OCI-LY1 (cell line): ENCODE results near the gene PDE3A.

ENCODE experiments used
- H2AFZ ChIP-seq: fragments of 200-600 bp; sonication (generic), shearing (Covaris generic); 2 replicates; pipeline ENCODE4 v1.6.0; 2014; ENCODE audit warnings: antibody characterized with exemption, mild to moderate bottlenecking, low read length
- H3F3A ChIP-seq: fragments of 200-600 bp; sonication (generic), shearing (Covaris generic); 2 replicates; pipeline ENCODE4 v1.6.0; 2014; ENCODE audit warnings: mild to moderate bottlenecking, antibody characterized with exemption, low read length, moderate library complexity; ENCODE audit not compliant: insufficient read depth
- H3K27ac ChIP-seq: fragments of 200-600 bp; sonication (generic); 2 replicates; pipeline ENCODE4 v1.5.1; 2014; ENCODE audit warnings: low read length, mixed run types, mild to moderate bottlenecking, low read depth; ENCODE audit not compliant: poor library complexity, severe bottlenecking
- H3K27me3 ChIP-seq: fragments of 200-600 bp; sonication (generic); 2 replicates; pipeline ENCODE4 v1.6.0; 2014; ENCODE audit warnings: antibody characterized with exemption, mild to moderate bottlenecking, low read length, moderate library complexity; ENCODE audit not compliant: insufficient read depth
- H3K36me3 ChIP-seq: fragments of 200-600 bp; sonication (generic); 2 replicates; pipeline ENCODE4 v1.6.1; 2014; ENCODE audit warnings: mild to moderate bottlenecking, antibody characterized with exemption, low read length, moderate library complexity, mixed read lengths; ENCODE audit not compliant: insufficient read depth
- H3K4me1 ChIP-seq: fragments of 200-600 bp; sonication (generic); 2 replicates; pipeline ENCODE4 v1.5.1; 2014; ENCODE audit warnings: mild to moderate bottlenecking, low read length, moderate library complexity; ENCODE audit not compliant: insufficient read depth, severe bottlenecking
- H3K4me2 ChIP-seq: fragments of 200-600 bp; sonication (generic), shearing (Covaris generic); 2 replicates; pipeline ENCODE4 v1.6.1; 2014; ENCODE audit warnings: low read length
- H3K4me3 ChIP-seq: fragments of 200-600 bp; sonication (generic); 2 replicates; pipeline ENCODE4 v1.5.1; 2014; ENCODE audit warnings: low read length, low read depth, mild to moderate bottlenecking, mixed read lengths; ENCODE audit not compliant: poor library complexity, severe bottlenecking
- H3K79me2 ChIP-seq: fragments of 200-600 bp; shearing (Covaris generic); 2 replicates; pipeline ENCODE4 v1.6.1; 2016; ENCODE audit warnings: mixed run types, low read length, mixed read lengths; ENCODE audit not compliant: insufficient read depth
- H3K9ac ChIP-seq: fragments of 200-600 bp; sonication (generic), shearing (Covaris generic); 2 replicates; pipeline ENCODE4 v1.6.1; 2014; ENCODE audit warnings: mild to moderate bottlenecking, low read length, mixed read lengths
- H3K9me2 ChIP-seq: fragments of 200-600 bp; sonication (generic), shearing (Covaris generic); 2 replicates; pipeline ENCODE4 v1.6.1; 2014; ENCODE audit warnings: low read depth, mild to moderate bottlenecking, low read length, mixed read lengths
- H3K9me3 ChIP-seq: fragments of 200-600 bp; shearing (Covaris generic); 2 replicates; pipeline ENCODE4 v1.6.1; 2014; ENCODE audit warnings: low read length, mixed read lengths
- H4K20me1 ChIP-seq: fragments of 200-600 bp; sonication (generic), shearing (Covaris generic); 2 replicates; pipeline ENCODE4 v1.6.0; 2016; ENCODE audit warnings: mild to moderate bottlenecking, low read length; ENCODE audit not compliant: insufficient read depth
- EZH2 ChIP-seq: fragments of 200-600 bp; sonication (generic), shearing (Covaris generic); IDR thresholded peaks from 2 replicates; pipeline ENCODE4 v1.8.0; 2017; ENCODE audit warnings: borderline replicate concordance, mixed run types, mild to moderate bottlenecking, antibody characterized with exemption, low read length, moderate library complexity, mixed read lengths
- TF ChIP-seq, protein P1 (sequence below): fragments of 200-600 bp; sonication (generic), shearing (Covaris generic); IDR thresholded peaks from 2 replicates; pipeline ENCODE4 v1.5.1; 2017; ENCODE audit warnings: mild to moderate bottlenecking, antibody characterized with exemption, low read length, moderate library complexity, mixed read lengths

Gene PDE3A

DNA sequence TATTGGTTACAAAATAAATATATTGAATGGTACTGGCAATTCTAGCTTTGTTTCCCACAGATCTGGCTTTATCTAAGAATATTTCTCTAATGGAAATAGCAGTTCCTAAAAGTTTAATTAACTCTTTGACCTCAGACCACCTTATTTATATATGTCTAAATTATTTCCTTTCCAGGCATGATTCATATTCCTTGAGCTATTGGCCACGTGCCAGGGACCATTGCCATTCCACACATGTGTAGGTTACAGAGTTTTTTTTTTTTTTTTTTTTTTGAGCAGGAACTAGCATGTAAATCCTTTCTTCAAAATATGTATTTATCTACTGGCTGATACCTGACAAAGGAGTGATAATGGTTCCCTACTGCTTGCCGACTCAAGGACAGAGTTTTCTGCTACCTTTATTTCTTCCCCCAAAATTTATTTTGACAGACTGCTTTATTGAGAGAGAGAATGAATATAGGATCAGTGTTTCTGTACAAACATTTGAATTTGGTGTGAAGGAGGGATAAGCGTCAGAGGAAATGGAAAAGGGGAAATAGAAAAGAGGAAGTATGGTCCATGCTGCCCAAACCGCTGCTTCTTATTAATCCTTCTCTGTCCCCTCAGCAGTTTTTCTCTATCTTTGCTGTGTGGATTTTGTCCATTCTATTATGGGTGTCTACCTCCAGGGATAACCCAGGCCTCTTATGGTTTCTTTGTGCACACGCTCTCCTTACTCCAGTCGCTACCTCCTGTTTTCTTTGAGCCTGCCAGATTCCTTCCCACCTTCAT lies 36.4 kb downstream of the PDE3A start:
- no peak overlapping the region for H3K4me3 ChIP-seq
- no peaks in the 10 kb centered on the region; the same call in 1 of the 2 replicates for H3K9me2 ChIP-seq
- TF ChIP-seq EZH2 = no peak
- TF ChIP-seq, protein P1, sequence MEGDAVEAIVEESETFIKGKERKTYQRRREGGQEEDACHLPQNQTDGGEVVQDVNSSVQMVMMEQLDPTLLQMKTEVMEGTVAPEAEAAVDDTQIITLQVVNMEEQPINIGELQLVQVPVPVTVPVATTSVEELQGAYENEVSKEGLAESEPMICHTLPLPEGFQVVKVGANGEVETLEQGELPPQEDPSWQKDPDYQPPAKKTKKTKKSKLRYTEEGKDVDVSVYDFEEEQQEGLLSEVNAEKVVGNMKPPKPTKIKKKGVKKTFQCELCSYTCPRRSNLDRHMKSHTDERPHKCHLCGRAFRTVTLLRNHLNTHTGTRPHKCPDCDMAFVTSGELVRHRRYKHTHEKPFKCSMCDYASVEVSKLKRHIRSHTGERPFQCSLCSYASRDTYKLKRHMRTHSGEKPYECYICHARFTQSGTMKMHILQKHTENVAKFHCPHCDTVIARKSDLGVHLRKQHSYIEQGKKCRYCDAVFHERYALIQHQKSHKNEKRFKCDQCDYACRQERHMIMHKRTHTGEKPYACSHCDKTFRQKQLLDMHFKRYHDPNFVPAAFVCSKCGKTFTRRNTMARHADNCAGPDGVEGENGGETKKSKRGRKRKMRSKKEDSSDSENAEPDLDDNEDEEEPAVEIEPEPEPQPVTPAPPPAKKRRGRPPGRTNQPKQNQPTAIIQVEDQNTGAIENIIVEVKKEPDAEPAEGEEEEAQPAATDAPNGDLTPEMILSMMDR = no peak
- no peak overlapping the region for H3K27ac ChIP-seq
- H3K27me3 ChIP-seq = no peaks in the 10 kb centered on the region
- no peak overlapping the region for H3K4me2 ChIP-seq
- no peak overlapping the region for H2AFZ ChIP-seq
- no peaks in the 10 kb centered on the region for H3K36me3 ChIP-seq
- H3K9me3 ChIP-seq = no peaks in the 10 kb centered on the region
- no peak overlapping the region for H3K9ac ChIP-seq
- no peaks in the 10 kb centered on the region for H3F3A ChIP-seq
- no peaks in the 10 kb centered on the region for H4K20me1 ChIP-seq
- no peaks in the 10 kb centered on the region for H3K79me2 ChIP-seq
- H3K4me1 ChIP-seq = no peaks in the 10 kb centered on the region

DNA sequence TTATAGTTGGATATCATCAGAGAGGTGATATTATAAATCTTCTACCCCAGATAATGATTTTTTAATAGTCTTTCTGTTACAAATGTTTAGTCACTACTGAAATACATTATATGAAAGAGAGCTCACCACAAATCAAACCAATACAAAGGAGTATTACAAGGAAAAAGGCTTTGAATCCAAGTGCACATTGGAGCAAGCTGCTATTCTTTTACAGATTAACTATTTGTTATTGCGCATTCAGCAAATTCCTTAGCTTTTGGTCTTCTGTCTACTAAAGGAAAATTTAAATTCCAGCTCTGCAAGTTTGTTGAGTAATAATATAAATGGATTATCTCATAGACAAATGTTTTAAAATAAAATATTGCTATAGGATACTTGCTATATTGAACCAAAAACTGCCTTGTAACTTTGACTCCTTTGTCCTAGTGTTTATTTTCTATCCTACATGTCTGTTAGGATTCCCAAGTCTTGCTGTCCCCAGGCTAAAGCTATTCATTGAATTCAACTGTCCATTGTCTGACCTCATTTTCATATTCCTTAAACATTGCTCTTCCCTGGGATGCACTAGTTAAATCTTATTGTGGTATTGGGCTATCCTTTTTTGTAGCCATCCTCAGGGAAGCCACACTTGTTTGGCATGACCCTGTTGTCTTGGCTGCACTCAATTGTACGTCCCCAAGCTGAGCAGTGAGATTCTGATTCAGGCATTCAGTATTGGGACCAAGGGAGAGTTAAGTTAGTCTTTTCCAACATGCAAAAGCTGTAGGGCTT lies 41.5 kb downstream of the PDE3A start:
- Histone ChIP-seq H3K9me3 (no peaks in the 10 kb centered on the region), H3F3A (no peaks in the 10 kb centered on the region), H3K27ac (no peak overlapping the region), H3K9me2 (no peaks in the 10 kb centered on the region), H3K27me3 (no peaks in the 10 kb centered on the region), H3K36me3 (no peaks in the 10 kb centered on the region), H4K20me1 (no peaks in the 10 kb centered on the region), H3K9ac (no peak overlapping the region), H2AFZ (no peak overlapping the region), H3K79me2 (no peaks in the 10 kb centered on the region), H3K4me2 (no peak overlapping the region), H3K4me3 (no peak overlapping the region), H3K4me1 (no peaks in the 10 kb centered on the region)
- TF ChIP-seq EZH2 = no peak
- TF ChIP-seq, protein P1 = no peak

DNA sequence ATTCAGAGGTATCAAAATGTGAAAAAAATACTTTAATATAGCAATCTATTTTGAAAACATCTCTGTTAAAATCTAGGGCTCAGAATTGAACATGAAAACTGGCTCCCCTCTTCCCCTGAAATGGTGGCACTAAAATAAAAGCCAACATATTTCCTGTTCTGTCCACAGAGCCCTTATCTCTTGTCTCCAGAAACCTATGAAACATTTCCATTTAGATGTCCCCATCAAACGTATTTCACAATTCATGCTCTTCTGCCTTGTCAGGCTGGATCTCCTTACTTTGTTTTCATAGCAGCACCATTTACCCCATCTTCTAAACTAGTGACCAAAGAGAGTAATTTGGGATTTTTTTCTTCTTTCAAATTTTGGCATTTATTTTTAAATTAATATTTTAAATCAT lies 42.4 kb downstream of the PDE3A start:
- H3K9ac ChIP-seq = no peak overlapping the region
- no peaks in the 10 kb centered on the region for H3K79me2 ChIP-seq
- H3K27me3 ChIP-seq = no peaks in the 10 kb centered on the region
- H4K20me1 ChIP-seq = no peaks in the 10 kb centered on the region
- TF ChIP-seq EZH2 = no peak
- TF ChIP-seq, protein P1 = no peak
- no peaks in the 10 kb centered on the region for H3K9me2 ChIP-seq
- no peaks in the 10 kb centered on the region for H3F3A ChIP-seq
- no peaks in the 10 kb centered on the region for H3K4me1 ChIP-seq
- no peak overlapping the region for H3K27ac ChIP-seq
- H2AFZ ChIP-seq = no peak overlapping the region
- H3K4me3 ChIP-seq = no peak overlapping the region
- no peak overlapping the region for H3K4me2 ChIP-seq
- no peaks in the 10 kb centered on the region for H3K9me3 ChIP-seq
- H3K36me3 ChIP-seq = no peaks in the 10 kb centered on the region
